Neural progenitor cell (in vitro differentiated cells): Measurements from ENCODE around the gene SSX2IP.

Experiments used
- CTCF ChIP-seq: fragments of 200-600 bp; sonication (generic); IDR thresholded peaks from 2 replicates; pipeline ENCODE4 v1.5.1; 2017; ENCODE audit warnings: antibody characterized with exemption, mild to moderate bottlenecking
- EZH2 ChIP-seq: fragments of 200-600 bp; sonication (generic); IDR thresholded peaks from 2 replicates; pipeline ENCODE4 v1.6.1; 2017; ENCODE audit warnings: antibody characterized with exemption, mild to moderate bottlenecking, moderate library complexity
- EZH2phosphoT487 ChIP-seq: fragments of 200-600 bp; sonication (generic); IDR thresholded peaks from 2 replicates; pipeline ENCODE4 v1.6.1; 2017; ENCODE audit warnings: antibody characterized with exemption

GRCh38 chr1:84674705-84675104 lies 15.6 kb downstream of the SSX2IP start:
- TF ChIP-seq CTCF (no peak), EZH2phosphoT487 (no peak), EZH2 (no peak)
